ENCODE results near the gene NCAM1. TPM values are rescaled to one million over a fixed set of nuclear protein-coding genes. Genes with fewer than 3 reads are reported as not detected.

The NCAM1 gene
- total and polyA plus RNA-seq, 2 of the 13 experiments (the other 11 are each of a cell fraction or from before 2014, with no cell fraction given): 0.05 TPM; not detected in 1

- TF ChIP-seq TFAP4 (IDR thresholded peaks at IDR 0.05; ENCODE audit: borderline replicate concordance, low read depth): peak; percentile 51; the same call in 1 of the 2 replicates
- TF ChIP-seq YY1 (IDR thresholded peaks at IDR 0.05; ENCODE audit: insufficient read depth, insufficient replicate concordance, low read depth, low read length): peak; percentile 48
- peak; percentile 21; the same call in 1 of the 2 replicates for TF ChIP-seq ZFX (CRISPR knock-in tag; IDR thresholded peaks at IDR 0.05; ENCODE audit: low read depth)
- no peak for TF ChIP-seq GABPA (IDR thresholded peaks at IDR 0.05; ENCODE audit: low read depth, low read length)
- no peak for TF ChIP-seq GABPA (CRISPR knock-in tag; IDR thresholded peaks at IDR 0.05; ENCODE audit: low read depth)
- 0 out of 2 replicates have a peak, but pooled peaks have one; percentile 29 for TF ChIP-seq ZNF205 (CRISPR knock-in tag; IDR thresholded peaks at IDR 0.05)
- TF ChIP-seq ZNF619 (CRISPR knock-in tag; IDR thresholded peaks at IDR 0.05): no peak
- peak; percentile 69 for TF ChIP-seq XRCC5 (optimal IDR thresholded peaks at IDR 0.05; ENCODE audit: low read length)
- 0 out of 2 replicates have a peak, but pooled peaks have one; percentile 23 for TF ChIP-seq IRF9 (CRISPR knock-in tag; IDR thresholded peaks at IDR 0.05; ENCODE audit: borderline replicate concordance)
- no peak for TF ChIP-seq LCORL (IDR thresholded peaks at IDR 0.05)
- 0 out of 2 replicates have a peak, but pooled peaks have one; percentile 42 for TF ChIP-seq LCORL (CRISPR knock-in tag; IDR thresholded peaks at IDR 0.05)
- no peak for TF ChIP-seq MIXL1 (CRISPR knock-in tag; IDR thresholded peaks at IDR 0.05)
- no peak for TF ChIP-seq PPARG (CRISPR knock-in tag; conservative IDR thresholded peaks at IDR 0.05)
- TF ChIP-seq RAD21 (CRISPR knock-in tag; IDR thresholded peaks at IDR 0.05): peak; percentile 91
Observed at GRCh38 chr11:113289431-113290187, 328.4 kb downstream of the NCAM1 start (continued).
